PFSK-1 (cell line): ENCODE data around the gene ATP2A1.
A peak's percentile ranks its signal among the peaks of the same experiment; 100 is the strongest.

Experiments
- FOXP2 ChIP-seq: optimal IDR thresholded peaks from 2 replicates; pipeline ENCODE3; 2011; ENCODE audit warnings: borderline replicate concordance, control low read depth, inconsistent platforms; ENCODE audit not compliant: insufficient read depth; ENCODE audit errors: extremely low read length, extremely low read depth
- POLR2AphosphoS5 ChIP-seq: IDR thresholded peaks from 2 replicates; pipeline ENCODE4 v1.6.1; 2012; ENCODE audit warnings: low read depth, mild to moderate bottlenecking, control low read depth, low read length, moderate library complexity
- SIN3A ChIP-seq: IDR thresholded peaks from 2 replicates; pipeline ENCODE4 v1.6.1; 2012; ENCODE audit warnings: mild to moderate bottlenecking, low read length, moderate library complexity, borderline replicate concordance; ENCODE audit not compliant: insufficient read depth
- TAF1 ChIP-seq: IDR thresholded peaks from 2 replicates; pipeline ENCODE4 v1.6.1; 2012; ENCODE audit warnings: low read length, control low read depth, borderline replicate concordance; ENCODE audit not compliant: insufficient read depth
- TF ChIP-seq, protein P1 (sequence below), 2 experiments: IDR thresholded peaks; 2 replicates each; pipeline versions ENCODE4 v1.6.1 to v1.8.0; 2011 to 2012; ENCODE audit warnings: low read depth in 2 of 2, low read length in 2 of 2, control low read depth in 1 of 2, inconsistent platforms in 1 of 2, mild to moderate bottlenecking in 1 of 2, moderate library complexity in 1 of 2; ENCODE audit not compliant: insufficient read depth in 1 of 2

ATP2A1 gene

DNA sequence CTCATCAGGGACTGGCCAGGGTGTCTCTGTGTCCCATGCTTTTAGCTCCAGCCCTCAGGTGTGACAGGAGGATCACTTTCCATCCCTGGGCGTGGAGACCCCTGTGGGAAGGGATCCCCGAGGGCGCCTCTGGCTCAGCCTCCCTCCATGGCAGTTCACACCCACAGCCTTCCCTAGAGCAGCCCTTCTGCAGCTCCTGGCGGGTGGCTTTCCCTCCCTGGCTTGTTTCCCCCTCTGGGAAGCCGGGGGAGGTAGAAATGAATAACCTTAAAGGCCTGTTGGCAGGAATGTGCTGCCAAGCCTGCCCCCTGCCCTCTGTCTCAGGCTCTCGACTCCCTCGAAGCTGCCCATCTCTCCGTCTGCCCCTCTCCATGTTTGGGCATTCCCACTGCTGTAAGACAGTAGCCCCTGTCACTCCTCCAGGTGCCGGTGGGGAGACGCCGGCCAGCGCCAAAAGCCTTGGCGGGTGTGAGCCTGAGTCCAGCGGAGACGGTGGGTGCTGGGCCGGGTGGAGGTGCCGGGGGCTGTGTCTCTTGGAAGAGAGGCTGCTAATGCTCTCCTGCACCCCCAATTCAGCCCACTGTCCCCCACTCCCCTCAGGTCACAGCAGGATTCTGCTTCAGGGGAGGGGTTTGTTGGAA lies 2.1 kb upstream of the ATP2A1 start:
- TF ChIP-seq SIN3A (no peak), TAF1 (no peak), FOXP2 (no peak), POLR2AphosphoS5 (no peak)
- TF ChIP-seq, protein P1, sequence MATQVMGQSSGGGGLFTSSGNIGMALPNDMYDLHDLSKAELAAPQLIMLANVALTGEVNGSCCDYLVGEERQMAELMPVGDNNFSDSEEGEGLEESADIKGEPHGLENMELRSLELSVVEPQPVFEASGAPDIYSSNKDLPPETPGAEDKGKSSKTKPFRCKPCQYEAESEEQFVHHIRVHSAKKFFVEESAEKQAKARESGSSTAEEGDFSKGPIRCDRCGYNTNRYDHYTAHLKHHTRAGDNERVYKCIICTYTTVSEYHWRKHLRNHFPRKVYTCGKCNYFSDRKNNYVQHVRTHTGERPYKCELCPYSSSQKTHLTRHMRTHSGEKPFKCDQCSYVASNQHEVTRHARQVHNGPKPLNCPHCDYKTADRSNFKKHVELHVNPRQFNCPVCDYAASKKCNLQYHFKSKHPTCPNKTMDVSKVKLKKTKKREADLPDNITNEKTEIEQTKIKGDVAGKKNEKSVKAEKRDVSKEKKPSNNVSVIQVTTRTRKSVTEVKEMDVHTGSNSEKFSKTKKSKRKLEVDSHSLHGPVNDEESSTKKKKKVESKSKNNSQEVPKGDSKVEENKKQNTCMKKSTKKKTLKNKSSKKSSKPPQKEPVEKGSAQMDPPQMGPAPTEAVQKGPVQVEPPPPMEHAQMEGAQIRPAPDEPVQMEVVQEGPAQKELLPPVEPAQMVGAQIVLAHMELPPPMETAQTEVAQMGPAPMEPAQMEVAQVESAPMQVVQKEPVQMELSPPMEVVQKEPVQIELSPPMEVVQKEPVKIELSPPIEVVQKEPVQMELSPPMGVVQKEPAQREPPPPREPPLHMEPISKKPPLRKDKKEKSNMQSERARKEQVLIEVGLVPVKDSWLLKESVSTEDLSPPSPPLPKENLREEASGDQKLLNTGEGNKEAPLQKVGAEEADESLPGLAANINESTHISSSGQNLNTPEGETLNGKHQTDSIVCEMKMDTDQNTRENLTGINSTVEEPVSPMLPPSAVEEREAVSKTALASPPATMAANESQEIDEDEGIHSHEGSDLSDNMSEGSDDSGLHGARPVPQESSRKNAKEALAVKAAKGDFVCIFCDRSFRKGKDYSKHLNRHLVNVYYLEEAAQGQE (IDR thresholded peaks at IDR 0.05; ENCODE audit: insufficient read depth in 1 of 2, low read depth in 2 of 2, low read length in 2 of 2): no peak

DNA sequence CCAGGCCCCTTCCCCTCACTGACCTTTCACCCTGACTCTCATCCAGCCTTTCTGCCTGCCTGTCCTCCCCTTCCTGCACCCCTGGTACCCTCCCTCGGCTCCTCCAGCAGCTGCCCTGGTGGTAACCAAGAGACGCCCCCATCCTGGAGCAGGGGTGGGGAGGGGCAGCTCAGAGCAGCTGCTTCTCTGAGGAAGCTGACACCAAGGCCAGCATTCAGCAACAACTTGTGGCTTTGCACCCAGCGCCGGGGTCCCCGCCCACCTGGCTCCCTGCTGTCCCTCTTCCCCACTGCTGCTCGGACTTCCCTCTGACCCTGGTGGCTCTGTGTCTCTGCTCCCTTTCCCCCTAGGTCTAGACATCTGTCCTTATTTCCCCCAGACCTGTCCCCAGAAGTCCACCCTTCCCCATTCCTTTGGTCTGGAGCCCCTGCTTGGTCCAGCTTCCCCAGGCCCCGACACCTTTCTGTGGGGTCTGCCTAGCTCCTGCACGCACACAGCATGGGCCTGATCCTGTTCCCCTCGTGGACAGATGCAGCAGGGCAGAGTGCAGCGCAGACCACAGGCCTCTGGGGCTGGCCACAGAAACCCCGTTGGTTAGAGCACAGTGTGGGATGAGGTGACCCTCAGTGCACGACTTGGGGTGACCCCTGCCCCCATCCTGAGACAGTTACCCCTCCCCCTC lies 1.2 kb upstream of the ATP2A1 start:
- TF ChIP-seq TAF1 (no peak), FOXP2 (no peak), SIN3A (no peak), POLR2AphosphoS5 (no peak; the same call in 1 of the 2 replicates)
- TF ChIP-seq, protein P1 (IDR thresholded peaks at IDR 0.05; ENCODE audit: insufficient read depth in 1 of 2, low read depth in 2 of 2, low read length in 2 of 2): no peak

DNA sequence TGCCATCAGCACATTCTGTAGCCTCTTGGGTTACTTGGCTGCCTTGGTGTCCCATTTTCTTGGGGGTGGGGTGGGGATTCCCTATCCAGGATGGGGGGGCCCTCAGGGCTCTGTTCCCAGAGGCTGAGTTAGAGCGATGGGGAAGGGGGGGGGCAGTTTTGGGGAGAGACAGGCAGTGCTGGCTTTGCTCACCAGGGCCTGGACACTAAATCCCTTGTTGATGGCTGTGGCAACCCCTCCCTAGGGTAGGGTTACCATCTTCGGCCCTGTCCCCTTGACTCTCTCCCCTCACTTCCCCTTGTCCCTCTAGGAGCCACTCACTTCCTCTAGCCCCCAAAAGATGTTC lies 660 bp upstream of the ATP2A1 start:
- TF ChIP-seq TAF1: no peak
- no peak for TF ChIP-seq POLR2AphosphoS5
- TF ChIP-seq, protein P1 (IDR thresholded peaks at IDR 0.05; ENCODE audit: insufficient read depth in 1 of 2, low read depth in 2 of 2, low read length in 2 of 2): no peak
- no peak for TF ChIP-seq SIN3A
- TF ChIP-seq FOXP2: no peak

DNA sequence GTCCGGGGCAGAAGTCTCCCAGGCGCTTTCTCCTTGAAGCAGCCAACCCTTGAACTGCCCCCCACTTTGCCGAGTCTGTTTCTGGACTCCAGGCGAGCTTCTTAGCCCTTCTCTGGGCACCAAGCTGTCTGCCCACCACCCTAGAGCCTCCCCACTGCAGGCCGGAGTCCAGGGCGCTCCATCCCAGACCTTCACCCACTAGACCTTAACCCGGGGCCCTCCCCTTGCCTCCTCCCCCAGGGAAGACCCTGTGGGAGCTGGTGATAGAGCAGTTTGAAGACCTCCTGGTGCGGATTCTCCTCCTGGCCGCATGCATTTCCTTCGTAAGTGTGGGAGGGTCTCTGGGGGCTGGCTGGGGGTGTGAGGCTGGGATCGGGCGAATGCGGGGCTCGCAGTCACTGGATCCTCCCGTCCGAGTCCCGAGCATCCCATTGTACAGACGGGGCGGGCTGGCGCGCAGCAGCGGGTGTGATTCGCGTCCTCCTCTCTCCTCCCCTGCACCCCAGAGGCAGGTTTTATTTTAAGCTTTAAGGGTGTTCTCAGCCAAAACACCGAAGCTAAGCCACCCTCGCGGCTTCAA lies 1.1 kb downstream of the ATP2A1 start:
- TF ChIP-seq TAF1 (no peak), POLR2AphosphoS5 (peak; percentile 78; the same call in 1 of the 2 replicates)

DNA sequence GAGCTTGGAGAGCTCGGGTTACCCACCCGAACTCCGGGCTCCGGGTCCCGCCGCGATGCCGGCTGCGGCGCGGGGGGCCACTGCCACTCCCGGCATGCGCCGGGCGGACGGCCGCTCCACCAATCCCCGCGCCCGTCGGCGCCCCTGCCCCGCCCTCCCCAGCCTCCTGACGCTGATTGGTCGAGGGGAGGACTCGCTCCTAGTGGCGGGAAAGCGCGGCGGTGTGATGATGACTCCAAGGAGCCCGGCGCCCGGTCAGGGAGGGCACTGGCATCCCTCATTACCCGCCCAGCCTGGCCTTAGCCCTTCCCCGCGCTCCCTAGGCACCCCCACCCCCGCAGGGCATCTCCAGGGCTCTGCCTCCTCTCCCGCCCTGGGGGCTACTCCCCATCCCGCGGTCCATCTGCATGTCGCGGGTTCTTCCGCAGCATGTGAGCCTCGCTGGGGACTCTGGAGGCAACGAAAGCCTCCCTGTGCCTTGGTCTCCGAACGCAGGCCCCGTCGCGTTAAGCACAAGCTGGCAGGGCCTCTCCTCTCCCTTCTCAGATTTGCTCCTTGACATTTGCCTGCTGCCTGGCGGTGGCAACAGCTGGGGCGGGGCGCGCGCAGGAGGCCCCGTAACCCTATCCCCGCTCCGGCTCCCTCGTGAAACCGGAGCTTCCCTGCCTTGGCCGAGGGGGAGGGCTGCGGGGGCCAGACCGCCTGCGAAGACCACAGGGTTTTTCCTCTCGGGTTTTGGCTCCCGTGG lies 1.7 kb downstream of the ATP2A1 start:
- TF ChIP-seq TAF1: peak; percentile 67; the same call in 1 of the 2 replicates
- no peak for TF ChIP-seq FOXP2
- 0 out of 2 replicates have a peak, but pooled peaks have one; percentile 43 for TF ChIP-seq SIN3A
